ENCODE results near the gene ARHGEF4. TPM values are rescaled to one million over a fixed set of nuclear protein-coding genes. Genes with fewer than 3 reads are reported as not detected.

Gene ARHGEF4
- total RNA-seq, 1 experiment from 2014 or later = 4.2 TPM

DNA sequence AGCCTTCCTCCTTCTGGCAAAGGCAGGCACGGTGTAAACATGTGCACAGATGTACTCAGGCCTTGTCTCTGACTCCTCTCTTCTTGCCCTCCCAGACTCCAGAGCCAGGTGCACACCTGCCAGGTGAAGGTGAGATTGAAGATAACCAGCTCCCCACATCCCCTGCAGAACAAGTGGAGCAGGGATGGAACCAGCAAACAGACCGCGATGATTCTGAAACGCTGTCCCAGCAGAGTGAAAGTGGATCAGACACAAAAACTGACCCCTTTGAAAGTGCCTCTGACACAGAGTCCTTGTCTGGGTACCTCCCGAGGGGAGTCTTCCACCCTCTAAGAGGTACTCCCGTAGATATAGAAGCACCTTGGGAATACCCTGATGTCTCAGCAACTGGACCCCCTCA, 77.2 kb downstream of the ARHGEF4 start:
- no peak for DNase-seq (ENCODE audit: extremely low read depth, low read depth)

DNA sequence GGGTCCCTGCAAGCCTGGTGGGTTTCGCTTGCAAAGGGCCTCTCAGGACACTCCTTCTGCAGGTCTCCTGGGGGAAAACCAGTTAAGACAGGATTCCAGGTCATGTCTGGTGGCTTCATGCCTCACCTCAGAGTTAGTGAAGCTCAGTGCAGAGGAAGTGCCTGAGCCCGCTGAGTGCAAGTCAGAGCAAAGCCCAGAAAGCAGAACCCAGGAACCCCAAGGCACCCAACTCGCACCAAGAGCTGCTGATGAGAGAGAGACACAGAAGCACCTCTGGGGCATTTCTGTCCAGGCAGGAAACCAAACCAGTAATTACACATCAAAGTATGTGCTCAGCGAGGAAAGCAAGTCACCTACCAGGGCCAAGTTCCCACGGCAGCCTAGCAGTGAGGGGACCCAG, 78.4 kb downstream of the ARHGEF4 start:
- no peak for DNase-seq (ENCODE audit: extremely low read depth, low read depth)

DNA sequence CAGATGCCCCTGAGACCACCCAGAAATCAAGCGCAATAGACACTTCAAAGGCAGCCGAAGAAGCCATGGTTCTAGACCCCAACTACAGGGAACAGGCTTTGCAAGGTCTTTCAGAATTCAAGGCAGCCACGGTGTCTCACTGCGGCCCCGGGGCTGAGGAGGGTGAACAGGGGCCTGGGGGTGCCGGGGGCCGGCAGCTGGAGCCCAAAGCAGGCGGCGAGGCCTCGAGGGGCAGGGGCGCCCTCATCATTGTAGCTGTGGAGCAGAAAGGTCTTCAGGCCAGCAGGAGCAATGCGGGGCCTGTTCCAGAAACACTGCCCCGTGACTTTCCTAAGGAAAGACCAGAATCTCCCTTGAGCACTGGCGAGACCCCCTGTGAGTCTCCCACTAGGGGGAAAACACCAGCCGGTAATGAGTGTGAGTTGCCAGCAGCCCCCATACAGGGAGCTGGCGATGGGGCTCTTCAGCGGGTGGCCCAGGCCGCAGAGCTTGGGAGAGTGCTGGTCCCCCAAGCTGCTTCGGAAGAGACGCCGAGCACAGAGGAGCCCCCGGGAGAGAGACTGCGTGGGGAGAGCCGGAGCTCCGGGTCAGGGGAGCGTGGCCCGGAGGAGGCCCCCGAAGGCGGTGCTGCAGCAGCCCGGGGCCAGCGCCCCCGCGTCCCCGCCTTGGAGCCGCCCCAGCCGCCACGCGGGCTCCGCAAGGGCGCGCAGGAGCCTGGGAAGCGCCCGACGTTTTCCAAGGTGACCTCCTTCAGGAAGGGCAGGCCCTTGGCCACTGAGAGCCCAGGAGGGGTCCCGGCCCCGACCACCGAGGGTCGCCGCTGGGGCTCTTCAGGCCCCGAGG, 79.1 kb downstream of the ARHGEF4 start:
- no peak for DNase-seq (ENCODE audit: extremely low read depth, low read depth)

DNA sequence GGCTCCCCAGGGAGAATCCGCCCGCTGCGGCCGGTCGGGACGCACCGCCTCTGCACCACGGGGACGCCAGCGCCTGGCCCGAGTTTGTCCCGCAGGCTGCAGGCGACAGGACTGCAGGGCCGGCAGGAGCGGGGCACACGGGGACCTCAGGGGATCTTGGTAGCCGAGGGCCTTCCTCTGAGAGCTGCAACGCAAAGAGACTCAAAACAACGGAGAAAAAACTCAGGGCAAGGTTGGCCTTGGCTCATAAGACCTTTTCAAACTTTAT, 79.7 kb downstream of the ARHGEF4 start:
- DNase-seq (ENCODE audit: extremely low read depth, low read depth) = no peak

DNA sequence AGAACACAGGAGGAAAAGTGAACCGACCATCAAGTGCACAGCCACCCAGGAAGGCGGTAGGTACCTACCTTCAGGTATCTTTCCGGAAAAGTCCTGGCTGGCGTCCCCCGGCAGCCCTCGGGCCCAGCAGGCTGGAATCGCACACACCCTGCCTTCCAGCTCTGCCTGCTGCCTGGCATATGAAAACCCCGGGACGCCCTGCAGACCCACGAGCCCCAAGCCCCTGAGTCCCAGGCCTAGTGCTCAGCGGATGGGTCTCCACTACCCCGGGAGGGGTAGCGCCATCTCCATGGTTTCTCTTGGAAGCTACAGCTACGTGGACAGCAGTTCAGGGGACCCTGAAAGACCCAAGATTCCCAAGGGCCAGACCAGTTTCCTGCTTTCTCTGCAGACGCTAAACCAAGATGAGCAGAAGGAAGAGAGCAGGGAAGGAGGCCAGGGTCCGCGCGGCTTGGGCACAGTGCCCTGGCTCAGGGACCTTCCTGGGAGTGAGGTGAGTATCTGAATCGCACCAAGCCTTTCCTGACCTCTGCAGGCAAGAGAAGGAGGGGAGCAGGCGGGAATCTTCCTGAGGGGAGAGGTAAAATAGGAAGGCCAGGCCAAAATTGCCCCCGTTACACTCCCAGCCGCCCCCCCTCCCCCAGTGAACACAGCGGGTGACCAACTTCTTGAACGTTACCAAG, 80.4 kb downstream of the ARHGEF4 start:
- DNase-seq (ENCODE audit: extremely low read depth, low read depth) = no peak

DNA sequence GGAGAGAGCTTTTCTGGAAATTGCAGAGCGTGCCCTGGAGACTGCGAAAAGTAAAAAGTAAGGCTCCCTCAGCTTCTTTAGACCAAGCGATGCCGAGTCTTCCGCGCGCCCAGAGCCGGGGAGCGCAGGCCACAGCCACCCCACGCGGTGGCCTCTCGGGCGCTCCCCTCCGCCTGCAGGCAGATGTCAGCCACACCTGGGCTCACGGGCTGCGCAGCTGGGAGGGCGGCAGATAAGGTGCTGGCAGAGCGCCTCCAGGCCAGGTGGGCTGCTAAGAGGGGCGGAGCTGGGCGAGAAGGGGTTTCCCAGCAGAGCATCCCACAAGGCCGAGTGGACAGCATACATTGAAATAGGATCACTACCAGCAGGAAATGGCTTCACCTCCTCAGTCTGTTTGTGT, 81.7 kb downstream of the ARHGEF4 start:
- no peak for DNase-seq (ENCODE audit: extremely low read depth, low read depth)

DNA sequence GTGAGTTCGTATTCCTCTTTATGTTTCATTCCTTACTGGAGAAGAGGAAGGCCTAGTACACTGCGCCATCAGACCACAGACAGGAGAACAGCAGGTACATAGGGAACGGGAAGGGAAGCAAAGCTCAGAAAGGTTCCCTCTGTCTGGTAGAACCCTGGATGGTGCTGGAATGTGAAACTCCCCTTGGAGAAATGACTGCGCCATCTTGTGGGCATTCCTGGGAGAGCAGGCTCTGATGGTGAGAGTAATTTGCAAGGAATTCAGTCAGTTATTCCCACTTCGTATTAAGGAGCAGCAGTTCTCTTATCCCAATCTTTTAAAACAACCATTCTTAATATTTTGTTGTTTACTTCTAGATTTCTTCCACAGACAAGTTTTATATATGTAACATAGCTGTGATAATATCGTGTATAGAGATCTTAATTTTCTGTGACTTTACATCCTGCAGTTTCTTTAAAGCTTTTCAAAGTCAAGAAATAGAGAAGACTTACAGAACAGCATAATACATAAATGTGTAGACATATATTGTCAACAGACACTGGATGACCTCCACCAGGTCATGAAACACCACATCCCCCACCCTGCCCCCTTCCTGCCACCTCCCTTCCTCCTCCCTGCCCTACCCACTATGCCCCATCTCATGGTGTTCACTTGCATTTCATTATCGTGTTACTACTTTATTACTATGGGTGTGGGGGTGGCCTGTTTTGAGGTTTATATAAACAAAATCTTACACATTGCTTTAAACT, 83.9 kb downstream of the ARHGEF4 start:
- DNase-seq (ENCODE audit: extremely low read depth, low read depth) = peak; percentile 69

DNA sequence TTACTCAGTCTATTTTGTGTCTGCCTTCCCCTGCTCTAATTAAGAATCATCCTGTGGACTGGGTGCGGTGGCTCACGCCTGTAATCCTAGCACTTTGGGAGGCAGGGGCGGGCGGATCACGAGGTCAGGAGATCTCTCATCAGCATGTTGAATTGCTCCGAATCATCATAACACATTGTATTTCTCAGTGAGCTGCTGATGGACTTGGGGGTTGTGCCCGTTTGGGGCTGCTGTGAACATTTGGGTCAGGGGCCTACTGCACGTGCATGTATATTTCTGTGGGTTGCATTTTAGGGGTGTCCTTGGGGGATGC, 84.4 kb downstream of the ARHGEF4 start:
- no peak for DNase-seq (ENCODE audit: extremely low read depth, low read depth)

DNA sequence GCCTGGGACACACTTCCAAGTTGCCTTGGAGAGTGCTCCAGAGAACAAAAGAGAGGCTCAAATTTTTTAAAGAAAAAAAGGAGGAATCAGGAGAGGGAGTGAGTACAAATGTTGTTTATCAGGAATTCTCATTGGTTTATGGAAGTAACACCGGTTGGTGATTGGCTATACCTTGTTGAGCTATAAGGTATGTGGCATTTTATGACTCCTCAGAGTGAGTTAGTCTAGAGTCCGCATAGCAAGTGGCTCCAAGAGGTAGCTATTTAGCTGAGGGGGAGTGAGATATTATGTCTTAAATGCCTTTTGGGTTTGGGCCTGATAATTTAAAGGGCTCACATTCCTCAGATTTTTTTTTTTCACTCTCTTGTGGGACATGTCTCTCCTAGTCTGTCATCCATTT, 85.7 kb downstream of the ARHGEF4 start:
- DNase-seq (ENCODE audit: extremely low read depth, low read depth) = no peak

DNA sequence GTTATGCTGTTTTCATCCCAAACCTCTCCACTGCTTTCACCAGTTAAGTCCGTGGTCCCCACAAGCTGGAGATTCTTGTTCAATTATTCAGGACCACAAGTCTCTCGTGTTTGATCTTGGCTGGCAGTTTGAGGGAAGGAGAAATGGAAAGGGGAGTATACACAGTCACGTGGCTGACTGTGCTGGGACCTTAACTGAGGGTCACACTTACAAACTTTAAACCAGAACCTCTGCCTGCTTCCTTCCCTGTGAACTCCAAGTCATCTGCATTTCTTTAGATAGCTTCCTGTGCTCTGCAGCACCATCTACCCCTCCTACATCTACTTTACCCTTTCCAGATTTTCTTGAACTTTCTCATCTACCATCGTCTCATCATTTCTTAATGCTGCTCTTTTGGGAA, 91.7 kb downstream of the ARHGEF4 start:
- no peak for DNase-seq (ENCODE audit: extremely low read depth, low read depth)

DNA sequence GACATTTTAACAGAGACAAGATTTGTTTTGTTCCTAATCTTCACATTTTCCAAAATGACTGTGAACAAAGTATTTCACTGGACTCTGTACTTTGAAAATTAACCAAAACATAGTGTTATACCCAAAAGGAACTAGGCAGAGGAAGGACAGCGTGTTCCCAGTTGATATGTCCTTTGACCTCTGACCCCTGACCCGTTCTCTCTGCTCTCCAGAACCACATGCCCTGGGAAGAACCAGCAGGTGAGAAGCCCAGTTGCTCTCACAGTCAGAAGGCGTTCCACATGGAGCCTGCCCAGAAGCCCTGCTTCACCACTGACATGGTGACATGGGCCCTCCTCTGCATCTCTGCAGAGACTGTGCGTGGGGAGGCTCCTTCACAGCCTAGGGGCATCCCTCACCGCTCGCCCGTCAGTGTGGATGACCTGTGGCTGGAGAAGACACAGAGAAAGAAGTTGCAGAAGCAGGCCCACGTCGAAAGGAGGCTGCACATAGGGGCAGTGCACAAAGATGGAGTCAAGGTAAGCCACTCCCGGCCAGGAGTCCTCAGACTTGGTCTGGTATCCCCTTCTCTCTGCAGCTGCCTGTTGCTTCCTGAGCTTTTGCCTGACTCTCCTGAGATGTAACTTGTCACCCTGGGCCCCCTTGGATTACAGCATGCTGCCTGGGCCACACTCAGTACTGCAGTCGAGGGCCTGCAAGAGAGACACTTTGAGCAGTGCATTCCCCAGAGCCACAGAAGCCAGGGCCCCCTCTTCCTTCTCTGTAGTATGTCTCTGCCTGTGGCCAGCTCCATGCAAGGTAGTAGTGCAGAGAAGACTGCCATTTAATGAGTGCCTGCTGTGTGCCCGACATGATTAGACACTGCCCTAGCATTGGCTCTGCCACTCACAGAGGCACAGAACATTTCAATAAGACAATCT, 94.3 kb downstream of the ARHGEF4 start:
- no peak for DNase-seq (ENCODE audit: extremely low read depth, low read depth)

DNA sequence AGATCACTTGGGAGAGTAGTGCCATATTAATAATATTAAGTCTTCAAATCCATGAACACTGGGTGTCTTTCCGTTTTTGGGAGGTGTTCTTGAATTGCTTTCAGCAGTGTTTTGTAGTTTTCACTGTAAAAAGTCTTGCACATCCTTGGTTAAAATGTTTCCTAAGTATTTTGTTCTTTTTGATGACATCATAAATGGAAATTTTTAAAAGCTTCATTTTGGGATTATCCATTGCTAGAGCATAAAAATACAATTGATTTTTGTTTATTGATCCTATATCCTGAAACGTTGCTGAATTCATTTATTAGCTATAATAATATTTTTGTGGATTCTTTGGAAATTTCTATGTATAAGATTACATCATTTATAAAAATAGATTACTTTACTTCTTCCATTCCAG, 96.8 kb downstream of the ARHGEF4 start:
- DNase-seq (ENCODE audit: extremely low read depth, low read depth) = no peak

DNA sequence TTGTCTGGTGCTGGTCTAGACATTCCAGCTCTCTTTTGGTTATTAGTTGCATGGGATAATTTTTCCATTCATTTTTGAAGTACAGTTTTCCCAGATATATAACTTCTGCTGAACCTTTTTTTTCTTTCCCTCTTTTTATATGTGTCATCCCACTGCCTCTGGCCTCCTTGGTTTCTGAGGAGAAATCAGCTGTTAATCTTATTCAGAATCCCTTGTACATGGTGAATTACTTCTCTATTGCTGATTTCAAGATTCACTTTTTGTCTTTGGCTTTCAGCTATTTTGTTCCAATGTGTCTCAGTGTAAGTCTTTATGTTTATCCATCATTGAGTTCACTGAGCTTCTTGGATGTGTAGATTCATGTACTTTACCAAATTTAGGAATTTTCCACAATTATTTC, 99.7 kb downstream of the ARHGEF4 start:
- no peak for DNase-seq (ENCODE audit: extremely low read depth, low read depth)

DNA sequence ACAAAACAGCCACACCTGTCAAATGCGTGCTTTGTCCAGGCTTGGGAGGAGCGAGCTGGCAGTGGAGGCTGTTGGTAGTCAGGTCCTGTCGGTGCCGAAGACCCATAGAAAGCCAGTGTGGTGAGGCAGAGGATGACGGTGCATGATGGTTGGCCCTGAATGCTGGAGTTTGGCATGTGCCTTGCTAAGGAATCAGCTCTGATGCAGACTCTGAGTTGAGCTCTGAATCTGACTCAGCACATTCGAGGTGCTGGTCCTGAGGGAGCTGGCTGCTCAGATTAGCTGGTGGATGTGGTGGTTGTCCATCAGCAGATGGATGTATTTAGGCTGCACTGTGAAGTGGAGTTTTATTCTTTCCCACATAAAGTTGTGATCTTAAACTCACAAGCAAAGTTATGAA, 111.3 kb downstream of the ARHGEF4 start:
- no peak for DNase-seq (ENCODE audit: extremely low read depth, low read depth)

DNA sequence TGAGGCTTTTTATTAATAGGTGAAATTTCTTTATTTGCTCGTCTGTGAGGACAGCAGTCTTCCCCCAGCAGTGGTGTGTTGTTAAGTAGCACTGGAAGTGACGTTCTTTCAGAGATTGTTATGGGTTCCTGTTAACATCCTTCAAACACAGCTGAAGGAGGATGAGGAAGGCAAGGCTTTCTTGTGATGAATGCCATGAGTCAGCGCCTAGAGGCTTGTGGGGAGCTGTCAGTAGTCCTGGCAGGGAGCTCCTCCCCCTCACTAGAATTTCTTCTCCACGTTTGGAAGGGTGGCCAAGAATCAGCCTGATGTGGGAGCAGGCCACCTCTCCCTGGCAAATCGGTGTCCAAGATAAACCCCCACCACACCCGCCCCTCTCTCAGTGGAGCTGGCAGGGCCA, 113.2 kb downstream of the ARHGEF4 start:
- DNase-seq (ENCODE audit: extremely low read depth, low read depth) = no peak

DNA sequence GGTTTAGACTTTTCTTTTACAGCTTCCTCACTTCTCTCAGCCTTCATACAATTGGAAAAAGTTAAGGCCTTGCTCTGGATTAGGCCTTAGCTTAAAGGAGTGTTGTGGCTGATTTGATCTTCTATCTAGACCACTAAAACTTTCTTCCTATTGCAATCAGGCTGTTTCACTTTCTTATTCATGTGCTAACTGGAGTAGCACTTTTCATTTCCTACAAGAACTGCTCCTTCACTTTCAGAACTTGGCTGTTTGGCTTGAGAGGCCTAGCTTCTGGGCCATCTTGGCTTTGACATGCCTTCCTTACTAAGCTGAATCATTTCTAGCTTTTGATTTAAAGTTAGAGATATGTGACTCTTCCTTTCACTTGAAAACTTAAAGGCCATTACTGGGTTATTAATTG, 114.3 kb downstream of the ARHGEF4 start:
- no peak for DNase-seq (ENCODE audit: extremely low read depth, low read depth)

DNA sequence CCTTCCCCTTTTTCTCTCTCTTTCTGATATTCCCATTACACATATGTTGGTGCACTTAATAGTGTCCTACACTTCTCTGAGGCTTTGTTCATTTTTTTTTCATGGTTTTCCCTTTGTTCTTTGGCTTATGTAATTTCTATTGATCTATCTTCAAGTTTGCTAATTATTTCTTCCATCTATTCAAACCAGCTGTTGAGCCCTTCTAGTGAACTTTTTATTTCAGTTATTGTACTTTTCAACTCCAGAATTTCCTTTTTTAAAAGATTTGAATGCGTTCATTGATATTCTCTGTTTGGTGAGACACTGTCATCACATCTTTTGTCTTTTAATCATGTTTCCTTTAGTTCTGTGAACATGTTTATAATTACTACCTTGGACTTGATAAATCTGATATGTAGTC, 118.2 kb downstream of the ARHGEF4 start:
- no peak for DNase-seq (ENCODE audit: extremely low read depth, low read depth)

DNA sequence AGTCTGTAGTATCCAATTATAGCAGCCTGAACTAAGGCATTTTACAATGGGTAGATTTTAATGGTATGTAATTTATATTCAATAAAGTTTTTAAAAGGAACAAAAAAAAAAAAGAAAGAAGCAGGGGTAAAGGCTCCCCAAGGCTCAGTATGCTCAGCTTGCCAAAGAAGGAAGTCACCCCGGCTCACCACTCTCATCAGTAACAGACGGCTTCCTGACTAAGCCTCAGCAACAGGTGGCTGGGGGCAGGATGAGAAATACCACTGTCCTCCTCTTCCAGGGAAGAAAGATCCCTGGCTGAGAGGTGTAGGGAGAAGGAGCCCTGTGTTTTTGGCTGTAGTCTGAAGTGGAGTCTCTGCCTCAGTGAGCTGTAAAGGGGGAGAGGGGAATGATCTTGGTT, 121.2 kb downstream of the ARHGEF4 start:
- no peak for DNase-seq (ENCODE audit: extremely low read depth, low read depth)

DNA sequence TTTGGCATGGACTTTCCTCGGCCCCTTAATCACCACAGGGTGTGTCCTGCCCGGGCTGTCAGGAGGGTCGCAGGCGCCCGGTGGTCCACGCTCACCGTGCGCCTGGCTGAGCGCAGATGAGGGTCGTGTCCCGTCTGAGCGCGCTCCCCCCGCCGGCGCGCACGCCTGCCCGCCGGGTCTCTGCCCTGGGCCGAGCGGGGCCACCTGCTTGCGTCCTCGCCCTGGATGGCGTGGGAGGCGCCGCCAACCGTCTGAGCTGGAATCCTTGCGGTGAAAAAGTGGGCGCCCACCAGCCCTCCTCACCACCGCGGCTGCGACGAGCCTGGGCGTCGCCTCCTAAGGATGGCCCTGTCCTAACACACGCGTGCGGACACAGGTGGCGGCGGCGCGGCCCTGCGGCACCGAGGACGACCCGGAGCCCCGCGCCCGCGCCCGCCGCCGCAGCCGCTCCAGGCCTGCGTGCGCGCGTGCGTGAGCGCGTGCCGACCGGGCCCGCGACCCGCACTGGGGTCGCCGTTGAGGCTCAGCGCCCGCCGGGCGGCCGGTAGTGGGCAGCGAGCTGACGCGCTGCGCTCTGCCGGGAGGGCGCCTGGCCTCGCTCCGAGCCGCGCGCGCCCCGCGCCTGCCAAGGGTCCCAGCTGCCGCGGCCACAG, 126.6 kb downstream of the ARHGEF4 start:
- no peak for DNase-seq (ENCODE audit: extremely low read depth, low read depth)
